ENCODE measurements around the gene GDPD5.

GDPD5 gene

DNA sequence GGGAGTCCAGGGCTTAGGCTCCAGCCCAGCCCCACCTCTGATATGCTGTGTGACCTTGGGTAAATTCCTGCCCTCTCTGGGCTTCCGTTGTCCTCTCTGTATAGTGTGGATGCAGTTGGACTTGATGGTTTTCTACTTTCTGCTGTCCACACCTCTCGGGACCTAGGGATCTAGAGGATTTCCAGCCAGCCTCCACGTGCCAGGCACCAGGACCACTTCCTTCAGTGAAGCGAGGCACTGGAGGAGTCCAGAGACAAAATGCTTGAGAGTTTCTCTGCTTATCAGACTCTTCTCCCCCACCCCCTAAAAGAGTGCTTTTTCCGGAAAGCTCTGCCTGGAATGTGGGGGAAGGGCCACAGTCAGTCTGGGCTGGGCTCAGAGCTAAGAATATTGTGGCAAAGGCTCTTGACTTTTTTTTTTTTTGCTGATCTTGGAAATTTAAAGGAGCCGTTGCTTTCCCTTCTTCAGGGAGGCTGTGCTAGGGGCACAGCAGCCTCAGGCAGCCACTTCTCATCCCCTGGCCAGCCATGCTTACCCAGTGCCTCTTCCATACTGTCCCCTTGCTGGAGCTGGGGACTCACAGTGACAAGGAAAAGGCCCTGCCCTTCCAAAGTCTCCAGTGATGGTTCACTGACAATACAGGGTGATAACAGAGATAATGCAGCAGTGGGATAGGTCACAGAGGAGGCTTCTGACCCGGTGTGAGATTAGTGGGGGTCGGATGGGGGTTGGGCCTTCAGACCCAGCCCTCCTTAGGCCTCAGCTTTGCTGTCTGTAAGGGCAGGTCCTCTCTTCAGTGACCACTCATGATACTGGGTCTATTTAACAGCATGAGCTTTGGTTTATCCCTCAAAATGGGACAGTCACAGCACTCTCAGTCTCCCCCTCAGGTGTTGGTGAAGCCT lies 33.5 kb upstream of the GDPD5 start:
- FAIRE-seq (no peak), DNase-seq (ENCODE audit: low spot score) (no peak)

DNA sequence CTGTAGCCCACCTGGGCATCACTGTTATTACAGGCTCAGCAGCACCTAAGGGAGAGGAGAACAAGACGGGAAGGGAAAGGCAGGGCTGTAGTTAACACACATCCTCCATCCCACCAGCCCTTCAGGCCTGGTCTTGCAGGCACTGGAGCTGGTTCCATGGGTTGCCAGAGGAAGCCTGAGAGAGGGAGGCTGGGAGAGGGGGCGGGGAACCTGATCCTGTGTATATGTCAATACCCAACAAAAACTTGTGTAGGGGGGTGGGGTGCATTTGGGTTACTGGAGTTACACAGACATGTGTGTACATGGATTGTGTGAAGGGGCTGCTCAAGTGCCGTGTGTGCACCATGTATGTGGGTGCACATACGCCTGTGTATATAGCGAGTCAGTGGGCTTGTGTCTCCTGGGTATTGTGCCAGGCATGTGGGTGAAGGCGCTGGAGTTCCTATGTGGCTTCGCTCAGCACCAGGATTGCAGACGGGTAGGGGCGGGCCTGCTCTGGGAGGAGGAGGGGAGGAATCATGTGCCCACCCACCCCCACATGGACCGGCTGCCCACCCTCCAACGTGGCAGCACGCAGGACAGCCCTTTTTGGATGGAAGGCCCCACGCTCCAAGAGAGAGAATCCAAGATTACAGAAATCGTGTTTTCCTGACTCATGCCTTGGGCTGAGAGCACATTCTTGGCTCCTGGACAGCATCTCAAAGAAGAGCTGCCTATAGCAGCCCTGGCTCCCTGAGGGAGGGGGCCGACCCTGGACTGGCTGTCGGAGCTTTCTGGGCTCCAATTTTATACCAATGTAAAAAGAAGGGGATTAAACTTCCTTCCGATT lies 32.1 kb upstream of the GDPD5 start:
- FAIRE-seq (no peak), DNase-seq (ENCODE audit: low spot score) (peak; percentile 28)

DNA sequence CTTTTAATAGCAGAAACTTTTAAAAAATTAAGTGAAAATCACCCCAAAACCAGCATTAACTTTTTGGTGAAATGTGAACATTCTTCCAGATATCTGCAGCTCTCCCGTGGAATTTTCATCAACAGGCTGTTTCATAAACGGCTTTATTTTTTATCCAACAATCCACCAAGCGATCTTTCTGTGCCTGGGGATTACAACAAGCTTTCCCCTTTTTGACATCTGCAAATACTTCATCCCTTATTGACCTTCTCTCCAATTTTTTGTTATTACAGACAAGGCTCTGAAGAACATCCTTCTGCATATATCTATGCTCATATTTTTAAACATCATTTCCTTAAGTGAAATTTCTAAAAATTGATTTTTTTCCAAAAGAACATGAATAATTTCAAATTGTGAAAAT lies 30.5 kb upstream of the GDPD5 start:
- FAIRE-seq (no peak), DNase-seq (ENCODE audit: low spot score) (no peak)

DNA sequence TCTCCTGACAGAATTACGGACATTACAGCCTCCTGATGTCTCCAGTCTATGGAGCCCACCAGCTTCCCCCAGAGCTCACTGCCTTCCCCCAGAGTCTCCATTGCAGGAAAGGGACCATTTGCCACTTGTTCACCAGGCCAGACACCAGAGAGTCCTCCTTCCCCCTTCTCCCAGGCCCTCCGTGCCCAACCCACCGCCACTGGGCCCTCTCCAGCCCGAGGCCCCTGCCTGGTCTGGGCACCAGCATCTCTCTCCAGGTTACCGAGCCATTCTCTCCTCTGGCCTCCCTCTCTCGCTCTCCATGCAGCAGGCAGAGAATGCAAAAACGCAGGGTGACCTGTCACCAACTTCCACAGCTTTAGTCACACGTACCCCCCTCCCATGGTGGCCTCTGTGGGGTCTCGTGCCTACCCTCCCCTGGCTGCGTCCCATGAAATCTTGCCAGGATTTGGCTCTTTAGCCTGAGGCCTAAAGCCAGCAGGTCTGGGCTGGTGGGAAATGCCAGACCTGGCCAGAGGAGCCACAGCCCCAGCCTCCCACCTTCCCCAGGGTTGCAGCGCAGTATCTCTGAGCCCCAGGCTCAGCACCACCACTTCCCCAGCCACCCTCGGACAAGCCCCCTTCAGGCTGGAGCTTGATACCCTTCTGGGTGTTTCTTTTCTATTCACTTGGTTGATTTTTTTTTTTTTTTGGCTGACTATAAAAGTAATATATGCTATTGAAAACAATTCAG lies 29.5 kb upstream of the GDPD5 start:
- DNase-seq (ENCODE audit: low spot score) (no peak), FAIRE-seq (no peak)

- no peak for DNase-seq (ENCODE audit: low spot score)
- FAIRE-seq: no peak
These were observed 28.7 kb upstream of the GDPD5 start for GRCh38 chr11:75554258-75555022.

- no peak for DNase-seq (ENCODE audit: low spot score)
- FAIRE-seq: no peak
These were observed 28.1 kb upstream of the GDPD5 start for GRCh38 chr11:75553889-75554257.

DNA sequence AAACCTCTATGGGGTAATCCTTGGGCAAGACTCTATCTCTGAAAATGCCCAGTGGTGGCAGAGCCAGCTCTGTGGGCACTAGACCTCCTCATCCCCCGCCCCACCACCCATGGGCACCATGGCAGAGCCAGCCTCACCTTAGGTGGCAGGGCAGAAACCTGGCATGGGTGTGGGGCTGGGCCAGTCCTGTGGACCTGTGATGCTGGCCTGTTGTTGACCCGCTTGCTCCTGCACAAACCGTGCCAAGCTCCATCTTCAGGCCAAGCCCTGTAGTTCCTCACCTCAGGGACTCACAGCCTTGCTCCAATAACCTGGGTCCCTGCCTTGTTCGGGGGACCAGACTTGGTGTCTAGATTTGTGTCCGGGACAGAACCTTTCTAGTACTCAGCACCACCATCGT lies 27.4 kb upstream of the GDPD5 start:
- DNase-seq (ENCODE audit: low spot score) (no peak), FAIRE-seq (no peak)

- FAIRE-seq (no peak), DNase-seq (ENCODE audit: low spot score) (no peak)
These were observed 23.7 kb upstream of the GDPD5 start for GRCh38 chr11:75549370-75549958.

GRCh38 chr11:75548595-75549272 lies 23.0 kb upstream of the GDPD5 start:
- DNase-seq (ENCODE audit: low spot score): no peak

DNA sequence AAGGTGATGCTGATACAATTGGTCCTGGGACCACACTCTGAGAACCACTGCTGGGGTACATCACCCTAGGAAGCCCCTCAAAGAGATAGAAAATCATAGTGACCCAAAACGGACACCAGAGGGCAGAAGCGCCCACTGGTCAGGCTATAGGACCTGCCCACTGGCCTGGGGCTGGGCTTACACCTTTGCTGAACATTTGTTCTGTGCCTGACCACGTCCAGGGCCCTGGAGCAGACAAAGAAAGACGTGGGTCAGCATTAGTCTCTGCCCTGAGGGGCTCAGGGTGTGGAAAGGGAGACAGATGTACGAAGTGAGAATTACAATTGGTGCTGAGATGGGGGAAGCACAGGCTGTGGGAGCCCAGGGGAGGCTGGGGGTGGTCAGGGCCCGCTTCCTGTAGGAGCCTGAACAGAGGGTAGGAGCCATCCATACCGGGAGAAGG lies 21.9 kb upstream of the GDPD5 start:
- DNase-seq (ENCODE audit: low spot score) (peak; percentile 40), FAIRE-seq (no peak)

More at GRCh38 chr11:75548595-75549272, 23.0 kb upstream of the GDPD5 start:
- FAIRE-seq: no peak

DNA sequence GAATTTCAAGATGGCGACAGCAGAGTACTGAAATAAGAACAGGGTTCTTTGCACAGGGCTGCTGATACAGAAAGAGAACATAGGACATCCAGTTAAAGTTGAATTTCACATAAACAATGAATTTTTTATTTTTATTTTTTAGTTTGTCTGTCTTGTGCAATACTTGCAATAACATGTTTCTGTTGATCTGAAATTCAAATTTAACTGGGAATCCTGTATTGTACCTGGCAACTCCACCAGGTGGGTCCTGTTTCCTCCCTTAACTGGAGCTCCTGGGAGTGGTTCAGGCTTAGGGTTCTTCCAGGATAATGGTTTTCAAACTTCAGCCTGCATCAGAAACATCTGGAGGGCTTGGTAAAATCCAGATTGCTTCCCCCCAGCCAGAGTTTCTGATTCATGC lies 21.4 kb upstream of the GDPD5 start:
- DNase-seq (ENCODE audit: low spot score) (no peak), FAIRE-seq (no peak)

DNA sequence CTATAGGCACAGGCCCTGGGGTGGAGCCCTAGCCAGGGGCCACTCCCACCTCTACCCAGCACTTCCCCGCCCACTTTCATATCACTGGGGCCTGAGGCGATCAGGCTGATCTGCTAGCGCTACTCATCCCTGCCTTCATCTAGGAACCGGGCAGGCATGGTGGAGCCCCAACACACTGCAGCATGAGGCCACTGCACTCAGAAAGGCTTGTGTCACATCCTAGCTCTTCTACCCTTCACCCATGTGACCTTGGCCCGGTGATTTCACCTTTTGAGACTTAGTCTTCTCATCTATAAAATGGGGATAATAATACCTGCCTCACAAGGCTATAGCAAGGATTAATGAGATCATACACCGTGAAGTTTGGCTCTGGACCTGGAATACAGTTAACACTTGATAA lies 18.1 kb upstream of the GDPD5 start:
- DNase-seq (ENCODE audit: low spot score) (no peak), FAIRE-seq (no peak)

DNA sequence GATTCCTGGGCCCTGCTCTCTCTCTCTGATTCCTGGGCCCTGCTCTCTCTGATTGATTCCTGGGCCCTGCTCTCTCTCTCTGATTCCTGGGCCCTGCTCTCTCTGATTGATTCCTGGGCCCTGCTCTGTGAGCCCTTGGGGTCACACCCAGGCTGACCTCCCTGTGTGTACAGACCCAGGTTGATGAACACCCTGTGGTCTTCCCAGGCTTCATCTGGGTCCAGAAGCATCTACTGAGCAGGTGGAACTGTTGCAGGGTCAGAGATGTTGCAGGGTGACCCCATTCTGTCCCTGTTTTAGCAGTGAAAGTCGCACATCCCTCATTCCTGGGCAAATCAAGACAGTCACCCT lies 16.3 kb upstream of the GDPD5 start:
- DNase-seq (ENCODE audit: low spot score): no peak
- FAIRE-seq: no peak

- FAIRE-seq: no peak
These were observed 15.7 kb upstream of the GDPD5 start for GRCh38 chr11:75541193-75542087.

DNA sequence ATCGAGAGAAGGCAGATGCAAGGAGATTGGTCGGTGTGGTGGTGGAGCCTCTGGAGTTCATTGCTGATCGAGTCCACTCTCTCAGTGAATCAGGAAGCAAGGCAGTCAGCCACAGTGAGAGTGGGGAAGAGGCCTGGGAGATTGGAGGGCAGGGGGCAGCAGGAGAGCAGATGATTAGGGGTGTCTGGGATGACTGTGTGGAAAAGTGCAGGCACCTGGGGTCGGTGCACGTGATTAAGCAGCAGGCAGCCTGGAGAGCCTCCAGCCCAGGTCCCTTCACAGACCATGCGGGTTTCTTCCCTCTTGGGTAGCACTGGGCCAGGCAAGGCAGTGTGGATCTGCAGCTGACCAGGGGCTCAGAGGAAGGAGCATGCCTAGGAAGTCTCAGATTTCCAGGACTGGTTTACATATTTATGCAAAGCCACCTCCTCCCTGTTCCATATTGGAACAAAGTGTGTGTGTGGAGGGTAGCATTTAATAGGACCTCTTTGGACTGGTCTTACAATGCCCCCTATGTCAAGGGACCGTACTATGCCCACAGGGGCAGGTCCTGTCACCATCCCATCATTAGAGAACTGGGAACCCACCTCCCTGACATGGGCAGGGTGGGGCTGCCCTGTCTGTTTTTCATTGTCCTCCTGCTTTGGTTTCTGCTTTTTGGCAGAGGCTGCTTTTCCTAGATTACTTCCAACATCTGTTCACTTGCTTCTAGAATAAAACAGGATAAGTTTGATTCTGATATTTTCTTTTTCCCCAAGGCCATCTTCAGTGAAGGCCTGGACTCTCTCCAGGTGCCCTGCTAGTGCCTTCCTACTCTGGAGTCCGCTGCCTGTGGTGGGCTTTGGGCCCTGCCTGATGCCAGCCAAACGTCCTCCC lies 14.0 kb upstream of the GDPD5 start:
- DNase-seq (ENCODE audit: low spot score) (no peak), FAIRE-seq (no peak)

More at GRCh38 chr11:75541193-75542087, 15.7 kb upstream of the GDPD5 start:
- no peak for DNase-seq (ENCODE audit: low spot score)

DNA sequence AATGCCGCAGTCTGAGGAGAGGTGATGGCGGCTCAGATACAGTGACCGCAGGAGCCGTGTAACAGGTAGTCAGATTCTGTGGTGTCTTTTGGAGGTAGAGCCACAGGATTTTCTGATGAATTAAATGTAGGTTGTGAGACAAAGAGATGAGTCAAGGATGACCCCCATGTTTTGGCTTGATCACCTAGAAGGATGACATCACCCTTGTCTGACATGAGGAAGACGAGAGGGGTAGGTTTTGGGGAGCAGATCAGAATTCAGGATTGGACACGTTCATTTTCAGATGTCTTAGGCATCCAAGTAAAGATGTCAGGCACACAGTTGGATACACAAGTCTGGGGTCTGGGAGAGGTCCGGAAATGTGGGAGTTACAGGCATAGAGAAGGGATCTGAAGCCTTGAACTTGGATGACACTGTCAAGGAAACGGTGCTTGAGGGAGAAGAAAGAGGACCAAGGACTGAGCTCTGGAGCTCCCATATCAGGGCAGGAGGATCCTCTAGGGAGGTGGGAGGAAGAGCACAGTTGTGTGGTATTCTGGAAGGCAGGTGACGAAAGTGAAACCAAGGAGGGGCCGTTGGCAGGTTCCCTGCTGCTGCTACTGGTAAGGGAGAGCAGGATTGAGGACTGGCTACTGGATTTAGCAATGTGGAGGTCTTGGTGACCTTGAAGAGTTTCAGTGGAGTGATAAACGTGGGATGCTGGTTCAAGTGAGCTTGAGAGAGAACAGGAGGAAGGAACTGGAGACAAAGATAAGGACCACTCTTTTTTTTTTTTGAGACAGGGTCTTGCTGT lies 12.6 kb upstream of the GDPD5 start:
- no peak for FAIRE-seq

GRCh38 chr11:75537740-75538139 lies 12.0 kb upstream of the GDPD5 start:
- FAIRE-seq: no peak
- DNase-seq (ENCODE audit: low spot score): no peak

More for the DNA sequence above, 12.6 kb upstream of the GDPD5 start:
- no peak for DNase-seq (ENCODE audit: low spot score)
